Osteocyte (in vitro differentiated cells): ENCODE data around the gene UBR2. TPM values are rescaled to one million over a fixed set of nuclear protein-coding genes. Genes with fewer than 3 reads are reported as not detected.

Experiments
- DNase-seq: peaks from one replicate; pipeline ENCODE4 v3.0.0; 2021; ENCODE audit warnings: mixed read lengths; ENCODE audit not compliant: unreplicated experiment; ENCODE audit errors: extremely low spot score
- H3K27ac Mint-ChIP-seq: one replicate; pipeline ENCODE4 v1.8.0; 2021; ENCODE audit warnings: mild to moderate bottlenecking, mixed read lengths; ENCODE audit not compliant: unreplicated experiment
- H3K27me3 Mint-ChIP-seq: one replicate; pipeline ENCODE4 v1.8.0; 2021; ENCODE audit warnings: mixed read lengths; ENCODE audit not compliant: unreplicated experiment
- H3K36me3 Mint-ChIP-seq: one replicate; pipeline ENCODE4 v1.8.0; 2021; ENCODE audit warnings: mixed read lengths; ENCODE audit not compliant: unreplicated experiment
- H3K4me1 Mint-ChIP-seq: one replicate; pipeline ENCODE4 v1.8.0; 2021; ENCODE audit warnings: mixed read lengths; ENCODE audit not compliant: unreplicated experiment
- H3K4me3 Mint-ChIP-seq: one replicate; pipeline ENCODE4 v1.8.0; 2021; ENCODE audit warnings: mild to moderate bottlenecking, moderate library complexity, mixed read lengths; ENCODE audit not compliant: unreplicated experiment
- H3K9me3 Mint-ChIP-seq: one replicate; pipeline ENCODE4 v1.8.0; 2021; ENCODE audit warnings: mixed read lengths; ENCODE audit not compliant: unreplicated experiment
- total RNA-seq: library from RNA; stranded (reverse); gene quantifications from 2 replicates; pipeline ENCODE4 v1.2.1, GENCODE V29; 2021
- TF ChIP-seq, protein P1 (sequence below): fragments of 200-600 bp; sonication (generic); IDR thresholded peaks from 2 replicates; pipeline ENCODE4 v1.5.0; 2021; ENCODE audit warnings: antibody characterized with exemption, mild to moderate bottlenecking, moderate library complexity

UBR2 gene
- total RNA-seq, 1 donor from 2014 or later = 29.3 TPM

DNA sequence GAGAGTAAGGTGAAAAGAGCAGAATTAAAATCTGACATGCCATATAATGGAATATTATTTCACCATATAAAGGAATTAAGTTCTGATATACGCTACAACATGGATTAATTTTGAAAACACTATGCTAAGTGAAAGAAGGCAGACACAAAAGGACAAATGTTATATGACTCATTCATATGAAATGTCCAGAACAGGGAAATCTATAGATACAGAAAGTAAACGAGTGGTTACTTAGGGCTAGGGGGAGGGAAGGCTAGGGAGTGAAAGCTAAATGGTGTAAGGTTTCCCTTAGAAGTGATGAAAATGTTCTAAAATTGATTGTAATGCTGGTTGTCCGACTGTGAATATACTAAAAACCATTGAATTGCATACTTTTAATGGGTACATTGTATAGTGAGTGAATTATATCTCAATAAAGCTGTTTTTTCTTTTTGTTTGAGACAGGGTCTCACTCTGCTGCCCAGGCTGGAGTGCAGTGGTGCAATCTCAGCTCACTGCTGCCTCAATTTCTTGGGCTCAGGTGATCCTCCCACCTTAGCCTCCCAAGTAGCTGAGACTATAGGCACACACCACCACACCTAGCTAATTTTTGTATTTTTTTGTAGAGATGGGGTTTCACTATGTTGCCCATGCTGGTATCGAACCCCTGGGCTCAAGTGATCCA lies 150.4 kb downstream of the UBR2 start:
- H3K4me3 Mint-ChIP-seq = no peak overlapping the region
- H3K27ac Mint-ChIP-seq = no peak overlapping the region
- peaks cover 9% of the 10 kb centered on the region for H3K9me3 Mint-ChIP-seq
- peaks cover 6% of the 10 kb centered on the region for H3K4me1 Mint-ChIP-seq
- TF ChIP-seq, protein P1, sequence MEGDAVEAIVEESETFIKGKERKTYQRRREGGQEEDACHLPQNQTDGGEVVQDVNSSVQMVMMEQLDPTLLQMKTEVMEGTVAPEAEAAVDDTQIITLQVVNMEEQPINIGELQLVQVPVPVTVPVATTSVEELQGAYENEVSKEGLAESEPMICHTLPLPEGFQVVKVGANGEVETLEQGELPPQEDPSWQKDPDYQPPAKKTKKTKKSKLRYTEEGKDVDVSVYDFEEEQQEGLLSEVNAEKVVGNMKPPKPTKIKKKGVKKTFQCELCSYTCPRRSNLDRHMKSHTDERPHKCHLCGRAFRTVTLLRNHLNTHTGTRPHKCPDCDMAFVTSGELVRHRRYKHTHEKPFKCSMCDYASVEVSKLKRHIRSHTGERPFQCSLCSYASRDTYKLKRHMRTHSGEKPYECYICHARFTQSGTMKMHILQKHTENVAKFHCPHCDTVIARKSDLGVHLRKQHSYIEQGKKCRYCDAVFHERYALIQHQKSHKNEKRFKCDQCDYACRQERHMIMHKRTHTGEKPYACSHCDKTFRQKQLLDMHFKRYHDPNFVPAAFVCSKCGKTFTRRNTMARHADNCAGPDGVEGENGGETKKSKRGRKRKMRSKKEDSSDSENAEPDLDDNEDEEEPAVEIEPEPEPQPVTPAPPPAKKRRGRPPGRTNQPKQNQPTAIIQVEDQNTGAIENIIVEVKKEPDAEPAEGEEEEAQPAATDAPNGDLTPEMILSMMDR = no peak
- DNase-seq = no peak
- H3K36me3 Mint-ChIP-seq = peaks cover 4% of the 10 kb centered on the region
- no peaks in the 10 kb centered on the region for H3K27me3 Mint-ChIP-seq

DNA sequence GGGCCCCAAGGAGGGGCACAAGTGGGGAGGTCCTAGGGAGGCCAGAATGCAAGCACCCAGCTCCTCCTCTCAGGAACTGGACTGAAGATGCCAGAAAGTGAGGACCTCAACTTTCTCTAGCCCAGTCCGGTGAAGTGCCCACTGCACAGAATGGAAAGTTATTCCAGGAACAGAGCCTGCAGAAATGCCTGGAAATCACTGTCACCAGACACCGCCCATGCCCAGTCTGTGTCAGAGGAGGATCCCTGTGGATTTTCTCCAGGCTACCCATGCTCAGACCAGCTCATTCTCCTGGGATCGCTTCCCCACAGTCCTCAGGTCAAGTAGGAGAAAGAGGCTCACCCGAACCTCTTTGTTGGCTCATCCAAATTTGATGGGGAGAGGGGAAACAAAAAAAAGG lies 152.0 kb downstream of the UBR2 start:
- peaks cover 13% of the 10 kb centered on the region for H3K27me3 Mint-ChIP-seq
- no peak overlapping the region for H3K4me3 Mint-ChIP-seq
- H3K9me3 Mint-ChIP-seq = peaks cover 9% of the 10 kb centered on the region
- TF ChIP-seq, protein P1 = no peak
- no peak overlapping the region for H3K27ac Mint-ChIP-seq
- H3K4me1 Mint-ChIP-seq = peaks cover 10% of the 10 kb centered on the region
- peaks cover 4% of the 10 kb centered on the region for H3K36me3 Mint-ChIP-seq
- DNase-seq = no peak

DNA sequence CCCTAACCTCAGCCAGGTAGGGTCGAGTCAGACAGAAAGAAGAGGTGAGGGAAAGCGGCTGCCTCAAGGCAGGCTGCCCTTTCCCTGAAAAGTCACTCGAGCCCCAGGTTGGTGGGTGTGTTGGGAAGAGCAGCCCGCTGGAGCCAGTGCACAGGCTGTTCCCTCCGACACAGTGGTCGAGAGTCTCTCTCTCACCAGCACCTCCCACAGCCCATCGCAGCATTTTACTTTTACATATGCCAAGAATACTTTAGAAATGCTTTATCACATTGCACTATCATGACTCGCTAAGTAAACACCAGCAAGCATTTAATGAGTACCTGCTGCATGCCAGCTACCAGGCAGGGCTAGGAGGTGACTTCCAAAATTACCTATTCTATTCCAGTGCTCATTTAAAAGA lies 156.9 kb downstream of the UBR2 start:
- H3K27ac Mint-ChIP-seq = no peak overlapping the region
- H3K36me3 Mint-ChIP-seq = no peaks in the 10 kb centered on the region
- peaks cover 4% of the 10 kb centered on the region for H3K4me1 Mint-ChIP-seq
- TF ChIP-seq, protein P1 = no peak
- no peak overlapping the region for H3K4me3 Mint-ChIP-seq
- DNase-seq = no peak
- peaks cover 26% of the 10 kb centered on the region for H3K27me3 Mint-ChIP-seq
- H3K9me3 Mint-ChIP-seq = no peaks in the 10 kb centered on the region

DNA sequence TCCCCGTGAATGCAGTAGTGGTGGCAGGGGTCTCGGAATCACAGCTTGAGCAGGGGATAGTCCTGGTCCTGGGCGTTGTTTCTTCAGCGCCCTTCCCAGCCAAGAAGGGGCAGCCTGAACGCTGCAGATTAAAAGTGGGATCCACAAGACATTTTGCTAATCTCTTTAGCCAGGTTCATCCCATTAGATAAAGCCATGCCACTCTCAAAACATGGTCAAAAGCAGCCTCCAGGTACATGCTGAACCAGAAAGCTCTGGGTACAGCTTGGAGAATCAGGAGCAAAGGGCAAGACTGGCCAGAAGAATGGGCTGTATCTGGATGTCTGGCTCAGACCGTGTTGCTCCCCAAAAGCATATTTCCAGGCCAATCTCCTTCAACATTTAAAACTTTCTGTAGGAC lies 158.7 kb downstream of the UBR2 start, which contains the start of gene PRPH2:
TSS of gene PRPH2 (minus strand) at position 101 of the 400 bp plus-strand sequence. CDS start 263 bp downstream, outside the sequence.
- Mint-ChIP-seq H3K27me3 (peaks cover 29% of the 10 kb centered on the region), H3K4me3 (no peak within 1 kb of the TSS), H3K36me3 (no peaks in the 10 kb centered on the region), H3K27ac (no peak within 1 kb of the TSS), H3K9me3 (no peaks in the 10 kb centered on the region), H3K4me1 (peaks cover 13% of the 10 kb centered on the region)
- DNase-seq = no peak
- TF ChIP-seq, protein P1 = no peak

DNA sequence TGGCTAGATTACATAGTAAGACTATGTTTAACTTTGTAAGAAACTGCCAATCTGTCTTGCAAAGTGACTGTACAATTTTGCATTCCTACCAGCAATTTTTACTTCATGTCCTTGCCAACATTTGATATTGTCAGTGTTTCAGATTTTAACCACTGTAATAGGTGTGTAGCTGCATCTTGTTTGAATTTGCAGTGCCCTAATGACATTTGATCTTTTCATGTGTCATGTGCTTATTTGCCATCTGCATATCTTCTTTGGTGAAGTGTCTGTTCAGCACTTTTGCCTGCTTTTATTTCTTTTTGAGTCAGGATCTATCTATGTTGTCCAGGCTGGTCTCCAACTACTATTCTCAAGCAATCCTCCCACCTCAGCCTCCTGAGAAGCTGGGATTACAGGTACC lies 161.0 kb downstream of the UBR2 start:
- Mint-ChIP-seq H3K27me3 (peaks cover 26% of the 10 kb centered on the region), H3K4me1 (peaks cover 13% of the 10 kb centered on the region), H3K4me3 (no peak overlapping the region), H3K36me3 (no peaks in the 10 kb centered on the region), H3K9me3 (no peaks in the 10 kb centered on the region), H3K27ac (no peak overlapping the region)
- TF ChIP-seq, protein P1 = no peak
- no peak for DNase-seq
